ENCODE measurements around the gene GMPPA. TPM values are rescaled to one million over a fixed set of nuclear protein-coding genes. Genes with fewer than 3 reads are reported as not detected.

Gene GMPPA
- total RNA-seq, 4 donors from 2014 or later = 11.3 to 26.4 (median 14.2) TPM

- no peak for ATAC-seq
- Histone ChIP-seq H3K4me3 (no peak overlapping the region), H3K4me1 (peaks cover 0 to 43% (median 6%) of the 10 kb centered on the region in 3 donors), H3K9me3 (no peaks in the 10 kb centered on the region), H3K27ac (peak overlapping the region in 2 of 4 donors; percentile 16 to 32), H3K27me3 (no peaks in the 10 kb centered on the region), H3K36me3 (peaks cover 0 to 29% of the 10 kb centered on the region in 2 donors)
- TF ChIP-seq EP300 (IDR thresholded peaks at IDR 0.05) (no peak), POLR2AphosphoS5 (IDR thresholded peaks at IDR 0.05) (no peak), POLR2A (IDR thresholded peaks at IDR 0.05) (no peak), CTCF (IDR thresholded peaks at IDR 0.05) (no peak)
- 27 to 45% methylated on average over 2 to 5 of the region's 6 CpGs for WGBS, 2 donors (ENCODE audit: low coverage in 1 of 2)
Observed at GRCh38 chr2:219538504-219538951, 39.8 kb downstream of the GMPPA start.

DNA sequence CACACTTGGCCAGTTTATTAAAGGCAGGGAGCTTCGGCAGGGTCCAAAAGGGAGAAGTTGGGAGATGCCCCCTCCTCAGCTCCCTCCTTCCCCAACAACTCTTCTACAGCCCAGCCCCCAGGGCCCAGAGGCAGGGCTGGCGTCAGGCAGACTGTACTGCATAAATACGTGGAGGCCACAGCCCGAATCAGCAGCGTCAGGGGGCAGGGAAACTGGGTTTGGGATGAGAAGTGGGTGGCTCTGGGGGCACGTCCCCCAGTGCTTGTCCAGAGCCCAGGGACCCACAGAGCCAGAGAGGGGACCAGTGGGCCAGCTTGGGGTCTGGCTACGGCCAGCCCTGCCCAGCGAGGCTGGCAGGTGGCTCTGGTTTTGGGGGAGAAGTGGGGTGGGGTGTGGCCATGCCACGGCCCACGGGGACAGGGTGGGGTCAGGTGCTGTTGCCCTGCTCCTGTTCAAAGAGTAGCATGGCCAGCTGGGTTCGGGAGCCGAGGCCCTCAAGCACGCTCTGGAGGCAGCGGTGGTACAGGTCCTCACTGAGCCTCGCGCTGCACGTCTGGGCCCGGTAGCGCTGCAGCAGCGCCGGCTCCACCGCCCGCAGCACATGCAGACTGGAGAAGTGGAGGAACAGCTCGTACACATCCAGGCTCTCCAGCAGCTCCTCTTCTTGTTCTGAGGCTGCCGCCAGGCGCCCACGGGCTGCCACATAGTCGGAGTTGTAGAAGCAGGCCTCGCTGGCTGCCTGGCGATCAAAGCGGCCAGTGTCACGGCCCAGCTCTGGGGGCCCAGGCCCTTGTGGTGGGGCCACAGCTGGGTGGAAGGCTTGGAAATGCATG is 40.5 kb downstream of the GMPPA start:
- H3K36me3 ChIP-seq = peaks cover 0 to 29% of the 10 kb centered on the region in 2 donors
- no peak for TF ChIP-seq POLR2AphosphoS5 (IDR thresholded peaks at IDR 0.05)
- no peak for TF ChIP-seq CTCF (IDR thresholded peaks at IDR 0.05)
- TF ChIP-seq POLR2A (IDR thresholded peaks at IDR 0.05) = no peak
- no peak for TF ChIP-seq EP300 (IDR thresholded peaks at IDR 0.05)
- H3K4me1 ChIP-seq = peaks cover 0 to 47% (median 8%) of the 10 kb centered on the region in 3 donors
- H3K4me3 ChIP-seq = no peak overlapping the region
- no peaks in the 10 kb centered on the region for H3K27me3 ChIP-seq
- no peak for ATAC-seq
- WGBS, 2 donors (ENCODE audit: low coverage in 1 of 2) = 60% methylated on average over 2 of the region's 32 CpGs; no CpG with 5 or more reads in 1 of the 2 donors
- no peaks in the 10 kb centered on the region for H3K9me3 ChIP-seq
- no peak overlapping the region for H3K27ac ChIP-seq

DNA sequence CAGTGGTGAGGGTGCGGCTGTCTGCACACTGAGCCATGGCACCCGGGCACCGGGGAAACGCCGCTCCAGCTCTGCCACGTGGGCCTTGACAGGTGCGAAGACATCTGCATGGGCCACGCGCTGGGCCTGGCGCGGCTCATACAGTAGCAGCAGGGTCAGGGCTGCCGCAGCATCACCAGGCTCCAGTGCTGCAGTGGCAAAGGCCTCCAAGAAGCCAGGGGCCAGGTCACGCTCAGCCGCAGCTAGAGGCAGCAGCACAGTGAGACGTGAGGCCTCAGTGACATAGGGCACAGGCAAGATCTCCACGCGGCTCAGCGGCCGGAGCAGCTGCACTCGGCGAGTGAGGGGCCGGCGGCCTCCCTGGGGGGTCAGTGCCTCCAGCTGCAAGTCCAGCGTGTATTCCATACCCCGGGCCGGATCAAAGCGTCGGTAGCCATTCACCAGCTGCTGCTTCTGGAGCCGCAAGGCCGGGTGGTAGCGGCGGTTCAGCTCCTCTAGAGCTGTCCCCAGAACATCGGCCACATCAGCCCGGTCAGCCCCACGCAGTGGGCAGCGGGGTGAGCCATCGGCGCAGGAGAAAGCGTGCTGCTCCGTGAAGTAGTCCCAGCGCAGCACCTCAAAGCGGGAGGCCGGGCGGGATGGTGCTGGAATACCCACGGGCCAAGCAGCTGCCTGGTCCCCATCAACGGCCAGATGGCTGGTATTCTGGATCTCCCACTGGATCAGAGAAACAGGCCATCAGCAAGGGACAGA is 41.4 kb downstream of the GMPPA start:
- no peak for ATAC-seq
- no peaks in the 10 kb centered on the region for H3K27me3 ChIP-seq
- peaks cover 0 to 29% of the 10 kb centered on the region in 2 donors for H3K36me3 ChIP-seq
- no peak overlapping the region for H3K4me3 ChIP-seq
- TF ChIP-seq POLR2A (IDR thresholded peaks at IDR 0.05) (no peak), CTCF (IDR thresholded peaks at IDR 0.05) (no peak), POLR2AphosphoS5 (IDR thresholded peaks at IDR 0.05) (no peak), EP300 (IDR thresholded peaks at IDR 0.05) (no peak)
- H3K27ac ChIP-seq = no peak overlapping the region
- H3K4me1 ChIP-seq = peaks cover 0 to 56% (median 14%) of the 10 kb centered on the region in 3 donors
- H3K9me3 ChIP-seq = no peaks in the 10 kb centered on the region
- 80 to 91% methylated on average over 1 to 14 of the region's 46 CpGs for WGBS, 2 donors (ENCODE audit: low coverage in 1 of 2)

GRCh38 chr2:219540784-219541504 is 42.3 kb downstream of the GMPPA start:
- TF ChIP-seq CTCF (IDR thresholded peaks at IDR 0.05) = no peak
- H3K9me3 ChIP-seq = no peaks in the 10 kb centered on the region
- H3K27ac ChIP-seq = no peak overlapping the region
- no peaks in the 10 kb centered on the region for H3K27me3 ChIP-seq
- H3K4me3 ChIP-seq = no peak overlapping the region
- peaks cover 0 to 29% of the 10 kb centered on the region in 2 donors for H3K36me3 ChIP-seq
- no peak for ATAC-seq
- peaks cover 0 to 61% (median 14%) of the 10 kb centered on the region in 3 donors for H3K4me1 ChIP-seq
- 70 to 94% methylated on average over 2 to 8 of the region's 12 CpGs for WGBS, 2 donors (ENCODE audit: low coverage in 1 of 2)
